Keratinocyte (primary cell): Measurements from ENCODE around the gene CRKL.

Source experiments
- EZH2 ChIP-seq: IDR thresholded peaks from one replicate; pipeline ENCODE4 v1.6.1; 2012; ENCODE audit warnings: inconsistent platforms, mild to moderate bottlenecking, low read length, moderate library complexity
- TF ChIP-seq, protein P1 (sequence below), 3 experiments: IDR thresholded peaks in 1 of 3; conservative IDR thresholded peaks in 1 of 3; optimal IDR thresholded peaks in 1 of 3; 2 replicates in 2 of 3; 3 replicates in 1 of 3; pipeline versions ENCODE3 to v1.5.1; 2011; ENCODE audit warnings: low read length in 3 of 3, mild to moderate bottlenecking in 3 of 3, moderate library complexity in 2 of 3, control low read depth in 1 of 3, inconsistent platforms in 1 of 3; ENCODE audit not compliant: insufficient read depth in 2 of 3; ENCODE audit errors: extremely low read depth in 1 of 3

DNA sequence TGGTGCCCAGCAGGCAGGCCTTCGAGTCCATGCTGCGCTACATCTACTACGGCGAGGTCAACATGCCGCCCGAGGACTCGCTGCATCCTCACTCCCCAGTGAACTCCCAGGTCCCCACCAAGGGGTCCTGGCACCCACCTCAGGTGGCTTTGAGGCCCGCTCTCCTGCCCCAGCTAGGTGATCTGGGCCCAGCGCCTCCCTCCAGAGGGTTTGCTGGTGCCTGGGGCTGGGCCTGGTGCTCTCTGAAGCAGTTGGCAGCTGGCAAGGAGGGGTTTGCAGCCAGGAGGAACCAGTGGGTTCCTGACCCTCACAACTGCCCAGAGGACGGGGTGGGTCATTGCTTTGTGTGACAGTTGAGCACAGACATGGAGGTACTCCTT is 78.8 kb downstream of the CRKL start:
- TF ChIP-seq, protein P1, sequence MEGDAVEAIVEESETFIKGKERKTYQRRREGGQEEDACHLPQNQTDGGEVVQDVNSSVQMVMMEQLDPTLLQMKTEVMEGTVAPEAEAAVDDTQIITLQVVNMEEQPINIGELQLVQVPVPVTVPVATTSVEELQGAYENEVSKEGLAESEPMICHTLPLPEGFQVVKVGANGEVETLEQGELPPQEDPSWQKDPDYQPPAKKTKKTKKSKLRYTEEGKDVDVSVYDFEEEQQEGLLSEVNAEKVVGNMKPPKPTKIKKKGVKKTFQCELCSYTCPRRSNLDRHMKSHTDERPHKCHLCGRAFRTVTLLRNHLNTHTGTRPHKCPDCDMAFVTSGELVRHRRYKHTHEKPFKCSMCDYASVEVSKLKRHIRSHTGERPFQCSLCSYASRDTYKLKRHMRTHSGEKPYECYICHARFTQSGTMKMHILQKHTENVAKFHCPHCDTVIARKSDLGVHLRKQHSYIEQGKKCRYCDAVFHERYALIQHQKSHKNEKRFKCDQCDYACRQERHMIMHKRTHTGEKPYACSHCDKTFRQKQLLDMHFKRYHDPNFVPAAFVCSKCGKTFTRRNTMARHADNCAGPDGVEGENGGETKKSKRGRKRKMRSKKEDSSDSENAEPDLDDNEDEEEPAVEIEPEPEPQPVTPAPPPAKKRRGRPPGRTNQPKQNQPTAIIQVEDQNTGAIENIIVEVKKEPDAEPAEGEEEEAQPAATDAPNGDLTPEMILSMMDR (optimal IDR thresholded peaks at IDR 0.05 in 1 of 3, IDR thresholded peaks at IDR 0.05 in 1 of 3, conservative IDR thresholded peaks at IDR 0.05 in 1 of 3; ENCODE audit: extremely low read depth in 1 of 3, insufficient read depth in 2 of 3, low read length in 3 of 3) = no peak
- no peak for TF ChIP-seq EZH2
